ENCODE results near the gene ZNF292. TPM values are rescaled to one million over a fixed set of nuclear protein-coding genes. Genes with fewer than 3 reads are reported as not detected.
A peak's percentile ranks its signal among the peaks of the same experiment; 100 is the strongest.
"Not testable (repeated sequence)": the region's sequence is repeated elsewhere in the genome, so short reads cannot be mapped to it uniquely, and the experiment has no call there.

ZNF292 gene
- total RNA-seq, 1 donor, result 34.7 TPM

DNA sequence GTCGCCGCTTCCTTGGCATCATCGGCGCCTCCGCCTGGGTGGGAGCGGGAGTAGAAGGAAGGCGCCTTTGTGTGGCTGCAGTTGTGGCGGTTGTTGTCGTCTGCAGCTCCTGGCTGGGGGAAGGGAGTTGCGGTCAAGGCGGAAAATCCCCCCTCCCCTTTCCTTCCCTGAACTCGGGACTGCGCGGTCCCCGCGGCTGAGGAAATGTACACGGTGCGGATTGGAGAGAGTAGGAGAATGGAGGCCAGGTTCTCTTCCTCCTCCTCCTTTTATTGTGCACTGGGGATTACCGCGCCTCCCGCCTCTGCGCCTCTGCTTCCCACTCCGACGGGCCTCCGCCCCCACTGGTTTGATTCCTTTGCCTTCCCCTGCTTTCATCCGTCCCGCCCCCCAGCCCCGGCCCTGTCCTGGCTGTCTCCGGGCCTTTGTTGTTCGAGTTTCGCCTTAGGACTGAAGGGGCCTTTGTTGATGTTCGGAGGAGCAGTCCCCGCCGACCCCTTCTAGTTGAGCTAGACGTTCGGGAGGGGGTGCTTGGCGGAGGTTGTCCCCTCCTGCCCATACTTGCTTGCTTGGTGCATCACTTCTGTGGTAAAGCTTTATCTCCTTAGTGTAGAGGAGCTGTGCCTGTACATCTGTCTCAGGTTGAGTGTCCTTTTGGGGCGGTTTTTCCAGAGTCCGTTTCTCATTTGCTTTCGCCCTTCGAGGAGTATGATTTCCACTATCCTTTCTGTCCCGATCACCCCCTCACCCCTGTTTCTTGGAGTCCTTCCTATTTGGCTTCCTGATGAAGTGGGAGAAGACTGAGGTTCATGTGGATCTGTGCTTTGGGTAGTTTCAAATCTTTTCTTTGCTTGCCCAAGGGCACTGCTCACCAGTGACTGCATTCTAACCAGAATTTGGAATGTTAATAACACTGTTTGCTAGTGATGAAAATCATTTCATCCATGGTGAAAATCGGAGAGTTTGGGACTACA is 764 bp downstream of the ZNF292 start:
- DNase-seq (ENCODE audit: low read depth), result peak; percentile 35
- TF ChIP-seq, protein P1, sequence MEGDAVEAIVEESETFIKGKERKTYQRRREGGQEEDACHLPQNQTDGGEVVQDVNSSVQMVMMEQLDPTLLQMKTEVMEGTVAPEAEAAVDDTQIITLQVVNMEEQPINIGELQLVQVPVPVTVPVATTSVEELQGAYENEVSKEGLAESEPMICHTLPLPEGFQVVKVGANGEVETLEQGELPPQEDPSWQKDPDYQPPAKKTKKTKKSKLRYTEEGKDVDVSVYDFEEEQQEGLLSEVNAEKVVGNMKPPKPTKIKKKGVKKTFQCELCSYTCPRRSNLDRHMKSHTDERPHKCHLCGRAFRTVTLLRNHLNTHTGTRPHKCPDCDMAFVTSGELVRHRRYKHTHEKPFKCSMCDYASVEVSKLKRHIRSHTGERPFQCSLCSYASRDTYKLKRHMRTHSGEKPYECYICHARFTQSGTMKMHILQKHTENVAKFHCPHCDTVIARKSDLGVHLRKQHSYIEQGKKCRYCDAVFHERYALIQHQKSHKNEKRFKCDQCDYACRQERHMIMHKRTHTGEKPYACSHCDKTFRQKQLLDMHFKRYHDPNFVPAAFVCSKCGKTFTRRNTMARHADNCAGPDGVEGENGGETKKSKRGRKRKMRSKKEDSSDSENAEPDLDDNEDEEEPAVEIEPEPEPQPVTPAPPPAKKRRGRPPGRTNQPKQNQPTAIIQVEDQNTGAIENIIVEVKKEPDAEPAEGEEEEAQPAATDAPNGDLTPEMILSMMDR (IDR thresholded peaks at IDR 0.05; ENCODE audit: insufficient read depth, low read length), result no peak
- peak overlapping the region; percentile 92 for H3K4me3 ChIP-seq (ENCODE audit: low read depth, low read length)

- DNase-seq (ENCODE audit: low read depth), result not testable (repeated sequence)
- H3K4me3 ChIP-seq (ENCODE audit: low read depth, low read length), result peak overlapping the region; percentile 23
Measured at GRCh38 chr6:87157596-87157995, 2.2 kb downstream of the ZNF292 start.

- TF ChIP-seq, protein P1 (IDR thresholded peaks at IDR 0.05; ENCODE audit: insufficient read depth, low read length), result no peak
- DNase-seq (ENCODE audit: low read depth), result no peak
- no peak overlapping the region for H3K4me3 ChIP-seq (ENCODE audit: low read depth, low read length)
Measured at GRCh38 chr6:87161299-87161698, 5.9 kb downstream of the ZNF292 start.

DNA sequence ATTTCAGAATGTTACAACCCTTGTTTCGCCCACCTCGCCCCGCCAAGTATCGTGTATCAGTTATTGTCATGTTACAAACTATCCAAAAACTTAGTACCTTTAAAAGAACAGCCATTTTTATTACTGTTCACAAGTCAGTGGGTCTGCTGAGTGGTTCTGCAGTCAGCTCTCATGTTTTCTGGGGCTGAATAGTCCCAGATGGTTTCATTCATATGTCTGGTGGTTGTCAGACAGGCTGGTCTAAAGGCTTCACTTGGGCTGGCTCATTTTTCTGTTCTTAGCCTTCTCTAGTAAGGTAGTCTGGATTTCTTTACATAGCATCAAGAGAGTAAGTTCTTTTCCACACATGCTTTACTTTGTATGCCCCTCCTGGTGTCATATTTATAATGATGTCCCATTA is 8.6 kb downstream of the ZNF292 start:
- H3K4me3 ChIP-seq (ENCODE audit: low read depth, low read length), result no peak overlapping the region
- DNase-seq (ENCODE audit: low read depth), result peak; percentile 16
- TF ChIP-seq, protein P1 (IDR thresholded peaks at IDR 0.05; ENCODE audit: insufficient read depth, low read length), result no peak

DNA sequence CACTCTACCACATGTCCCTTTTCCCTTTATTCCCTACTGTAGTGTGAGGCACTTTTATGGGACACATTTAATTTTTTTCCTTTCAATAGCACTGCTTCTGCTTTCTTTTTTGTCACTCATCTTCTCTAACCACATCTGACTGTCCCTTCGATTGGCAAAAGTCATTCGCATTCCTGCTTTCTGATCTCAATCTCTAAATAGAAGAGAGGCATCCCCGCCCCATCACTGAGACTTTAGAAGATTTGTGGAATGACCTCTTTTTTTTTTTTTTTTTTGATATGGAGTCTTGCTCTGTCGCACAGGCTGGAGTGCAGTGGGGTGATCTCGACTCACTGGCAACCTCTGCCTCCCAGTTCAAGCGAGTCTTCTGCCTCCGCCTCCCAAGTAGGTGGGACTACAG is 9.1 kb downstream of the ZNF292 start:
- TF ChIP-seq, protein P1 (IDR thresholded peaks at IDR 0.05; ENCODE audit: insufficient read depth, low read length), result no peak
- no peak overlapping the region for H3K4me3 ChIP-seq (ENCODE audit: low read depth, low read length)
- DNase-seq (ENCODE audit: low read depth), result no peak

GRCh38 chr6:87165185-87165584 is 9.8 kb downstream of the ZNF292 start:
- H3K4me3 ChIP-seq (ENCODE audit: low read depth, low read length), result no peak overlapping the region
- no peak for DNase-seq (ENCODE audit: low read depth)
- TF ChIP-seq, protein P1 (IDR thresholded peaks at IDR 0.05; ENCODE audit: insufficient read depth, low read length), result no peak

DNA sequence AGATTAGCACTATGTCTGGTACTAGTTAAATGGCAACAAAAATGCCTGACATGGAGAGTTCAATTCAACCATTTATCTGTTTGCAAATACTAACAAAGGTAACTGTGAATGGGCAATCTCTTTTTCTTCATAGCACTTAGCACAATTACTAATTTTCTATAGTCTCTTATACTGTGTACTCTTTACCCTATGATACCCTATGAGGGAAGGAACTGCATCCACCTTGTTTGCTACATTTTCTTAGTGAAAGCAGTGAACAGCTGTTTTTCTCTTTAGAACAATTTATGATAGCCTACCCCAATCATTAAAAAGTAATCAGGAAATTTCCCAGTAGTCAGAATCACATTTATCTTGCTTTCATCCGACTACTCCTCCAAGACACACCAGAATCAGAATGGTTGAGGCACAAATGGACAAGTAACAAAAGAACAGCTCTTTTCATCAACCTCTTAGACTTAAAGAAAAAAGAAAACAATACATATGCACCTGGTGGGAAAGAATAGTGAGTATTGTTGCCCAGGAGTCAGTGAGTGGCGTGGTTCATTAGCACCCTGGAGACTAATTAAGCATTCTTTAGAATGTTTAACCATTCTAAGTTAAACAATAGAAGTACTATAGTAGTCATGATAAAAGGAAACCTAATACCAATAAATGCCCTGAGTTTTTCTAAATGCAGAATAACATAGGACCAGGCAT is 16.7 kb downstream of the ZNF292 start:
- TF ChIP-seq, protein P1 (IDR thresholded peaks at IDR 0.05; ENCODE audit: insufficient read depth, low read length), result no peak
- no peak for DNase-seq (ENCODE audit: low read depth)
- H3K4me3 ChIP-seq (ENCODE audit: low read depth, low read length), result no peak overlapping the region
